ENCODE data around the gene EEF1AKMT4.

EEF1AKMT4 gene

GRCh38 chr3:184230081-184230602 lies 19.3 kb upstream of the EEF1AKMT4 start:
- H3K4me3 ChIP-seq (ENCODE audit: low read length), result peak overlapping the region; percentile 75
- TF ChIP-seq CTCF (IDR thresholded peaks at IDR 0.05; ENCODE audit: low read length), result no peak
- peak; percentile 97 for TF ChIP-seq EZH2 (optimal IDR thresholded peaks at IDR 0.05; ENCODE audit: low read depth, low read length)
- TF ChIP-seq EZH2phosphoT487 (IDR thresholded peaks at IDR 0.05; ENCODE audit: low read length), result peak; percentile 67; the same call in 1 of the 2 replicates
- no peak overlapping the region for H3K27ac ChIP-seq (ENCODE audit: low read length)
- no peaks in the 10 kb centered on the region for H3K4me1 ChIP-seq (ENCODE audit: low read length)
- H3K9me3 ChIP-seq (replicated peaks; ENCODE audit: insufficient read depth, low read length), result no peaks in the 10 kb centered on the region
- no peaks in the 10 kb centered on the region for H3K9me2 ChIP-seq (replicated peaks; ENCODE audit: insufficient read depth, low read length)
- H2AFZ ChIP-seq (ENCODE audit: low read length), result peak overlapping the region; percentile 67
- H3K9ac ChIP-seq (ENCODE audit: low read length), result no peak overlapping the region
- no peaks in the 10 kb centered on the region for H4K20me1 ChIP-seq (ENCODE audit: insufficient read depth, low read length)
- H3K36me3 ChIP-seq (replicated peaks; ENCODE audit: insufficient read depth, low read length), result no peaks in the 10 kb centered on the region
- no peak for DNase-seq
- H3K79me2 ChIP-seq (ENCODE audit: low read length), result no peaks in the 10 kb centered on the region
- peaks cover 76% of the 10 kb centered on the region for H3K27me3 ChIP-seq (replicated peaks; ENCODE audit: insufficient read depth, low read length)
- peak overlapping the region; percentile 100 for H3K4me2 ChIP-seq (ENCODE audit: low read depth, low read length)
- H3F3A ChIP-seq (ENCODE audit: insufficient read depth, low read length), result no peaks in the 10 kb centered on the region

GRCh38 chr3:184230603-184231528 lies 18.6 kb upstream of the EEF1AKMT4 start:
- TF ChIP-seq EZH2 (optimal IDR thresholded peaks at IDR 0.05; ENCODE audit: low read depth, low read length) (peak; percentile 97), EZH2phosphoT487 (IDR thresholded peaks at IDR 0.05; ENCODE audit: low read length) (no peak), CTCF (IDR thresholded peaks at IDR 0.05; ENCODE audit: low read length) (no peak)
- peak overlapping the region; percentile 100; the same call in 1 of the 2 replicates for H3K4me2 ChIP-seq (ENCODE audit: low read depth, low read length)
- no peaks in the 10 kb centered on the region for H3F3A ChIP-seq (ENCODE audit: insufficient read depth, low read length)
- no peaks in the 10 kb centered on the region for H3K4me1 ChIP-seq (ENCODE audit: low read length)
- no peaks in the 10 kb centered on the region for H3K79me2 ChIP-seq (ENCODE audit: low read length)
- no peaks in the 10 kb centered on the region for H4K20me1 ChIP-seq (ENCODE audit: insufficient read depth, low read length)
- H3K9me2 ChIP-seq (replicated peaks; ENCODE audit: insufficient read depth, low read length), result no peaks in the 10 kb centered on the region
- H3K27ac ChIP-seq (ENCODE audit: low read length), result no peak overlapping the region
- peaks cover 76% of the 10 kb centered on the region for H3K27me3 ChIP-seq (replicated peaks; ENCODE audit: insufficient read depth, low read length)
- no peak for DNase-seq
- no peak overlapping the region for H3K9ac ChIP-seq (ENCODE audit: low read length)
- no peaks in the 10 kb centered on the region for H3K9me3 ChIP-seq (replicated peaks; ENCODE audit: insufficient read depth, low read length)
- H3K4me3 ChIP-seq (ENCODE audit: low read length), result no peak overlapping the region
- H3K36me3 ChIP-seq (replicated peaks; ENCODE audit: insufficient read depth, low read length), result no peaks in the 10 kb centered on the region
- H2AFZ ChIP-seq (ENCODE audit: low read length), result no peak overlapping the region

GRCh38 chr3:184231671-184232070 lies 17.8 kb upstream of the EEF1AKMT4 start:
- no peaks in the 10 kb centered on the region for H3F3A ChIP-seq (ENCODE audit: insufficient read depth, low read length)
- H3K4me3 ChIP-seq (ENCODE audit: low read length), result no peak overlapping the region
- no peak for TF ChIP-seq CTCF (IDR thresholded peaks at IDR 0.05; ENCODE audit: low read length)
- DNase-seq, result no peak
- no peaks in the 10 kb centered on the region for H3K9me3 ChIP-seq (replicated peaks; ENCODE audit: insufficient read depth, low read length)
- no peak overlapping the region for H3K4me2 ChIP-seq (ENCODE audit: low read depth, low read length)
- H2AFZ ChIP-seq (ENCODE audit: low read length), result no peak overlapping the region
- peaks cover 68% of the 10 kb centered on the region for H3K27me3 ChIP-seq (replicated peaks; ENCODE audit: insufficient read depth, low read length)
- H3K79me2 ChIP-seq (ENCODE audit: low read length), result no peaks in the 10 kb centered on the region
- no peaks in the 10 kb centered on the region for H4K20me1 ChIP-seq (ENCODE audit: insufficient read depth, low read length)
- no peak overlapping the region for H3K27ac ChIP-seq (ENCODE audit: low read length)
- no peaks in the 10 kb centered on the region for H3K36me3 ChIP-seq (replicated peaks; ENCODE audit: insufficient read depth, low read length)
- no peaks in the 10 kb centered on the region for H3K4me1 ChIP-seq (ENCODE audit: low read length)
- no peak overlapping the region for H3K9ac ChIP-seq (ENCODE audit: low read length)
- H3K9me2 ChIP-seq (replicated peaks; ENCODE audit: insufficient read depth, low read length), result no peaks in the 10 kb centered on the region

Data from MM.1S (cell line).